ENCODE results near the gene MB21D2. TPM values are rescaled to one million over a fixed set of nuclear protein-coding genes. Genes with fewer than 3 reads are reported as not detected.
A peak's percentile ranks its signal among the peaks of the same experiment; 100 is the strongest.

MB21D2 gene
- total RNA-seq, 1 experiment from 2014 or later = 3.0 TPM

GRCh38 chr3:192834428-192834827 is 83.2 kb downstream of the MB21D2 start:
- DNase-seq (ENCODE audit: low spot score) = no peak

GRCh38 chr3:192833177-192833890 is 84.3 kb downstream of the MB21D2 start:
- no peak for DNase-seq (ENCODE audit: low spot score)

GRCh38 chr3:192831801-192832347 is 85.8 kb downstream of the MB21D2 start:
- DNase-seq (ENCODE audit: low spot score) = no peak

GRCh38 chr3:192831111-192831644 is 86.5 kb downstream of the MB21D2 start:
- DNase-seq (ENCODE audit: low spot score) = no peak

GRCh38 chr3:192830291-192831110 is 87.2 kb downstream of the MB21D2 start:
- no peak for DNase-seq (ENCODE audit: low spot score)

GRCh38 chr3:192827863-192828594 is 89.6 kb downstream of the MB21D2 start:
- DNase-seq (ENCODE audit: low spot score) = no peak

- no peak for DNase-seq (ENCODE audit: low spot score)
Measured at GRCh38 chr3:192827208-192827607, 90.4 kb downstream of the MB21D2 start.

- no peak for DNase-seq (ENCODE audit: low spot score)
Measured at GRCh38 chr3:192826214-192827006, 91.2 kb downstream of the MB21D2 start.

GRCh38 chr3:192825657-192826200 is 91.9 kb downstream of the MB21D2 start:
- DNase-seq (ENCODE audit: low spot score) = peak; percentile 32

- no peak for DNase-seq (ENCODE audit: low spot score)
Measured at GRCh38 chr3:192825216-192825615, 92.4 kb downstream of the MB21D2 start.

GRCh38 chr3:192824313-192824712 is 93.3 kb downstream of the MB21D2 start:
- no peak for DNase-seq (ENCODE audit: low spot score)

- no peak for DNase-seq (ENCODE audit: low spot score)
Measured at GRCh38 chr3:192821161-192821560, 96.5 kb downstream of the MB21D2 start.

GRCh38 chr3:192820161-192820560 is 97.5 kb downstream of the MB21D2 start:
- DNase-seq (ENCODE audit: low spot score) = no peak

GRCh38 chr3:192819001-192819569 is 98.6 kb downstream of the MB21D2 start:
- DNase-seq (ENCODE audit: low spot score) = peak; percentile 25

GRCh38 chr3:192818126-192818525 is 99.5 kb downstream of the MB21D2 start:
- DNase-seq (ENCODE audit: low spot score) = no peak

- DNase-seq (ENCODE audit: low spot score) = no peak
Measured at GRCh38 chr3:192817506-192817905, 100.2 kb downstream of the MB21D2 start.

GRCh38 chr3:192817053-192817452 is 100.6 kb downstream of the MB21D2 start:
- no peak for DNase-seq (ENCODE audit: low spot score)

- DNase-seq (ENCODE audit: low spot score) = peak; percentile 72
Measured at GRCh38 chr3:192816351-192816750, 101.3 kb downstream of the MB21D2 start.

GRCh38 chr3:192812743-192813383 is 104.8 kb downstream of the MB21D2 start:
- peak; percentile 83 for DNase-seq (ENCODE audit: low spot score)

- no peak for DNase-seq (ENCODE audit: low spot score)
Measured at GRCh38 chr3:192805711-192806110, 111.9 kb downstream of the MB21D2 start.
